Stimulated activated CD8-positive, alpha-beta memory T cell treated with anti-CD3 and anti-CD28 coated beads, Interleukin-4, amount 100 ng/mL, for 24 hours (primary cell): ENCODE results near the gene ZDHHC5.
A peak's percentile ranks its signal among the peaks of the same experiment; 100 is the strongest.

Experiments
- DNase-seq: peaks from one replicate; pipeline ENCODE4 v3.0.0-alpha.2; 2020; ENCODE audit warnings: low read depth

ZDHHC5 gene

GRCh38 chr11:57729479-57729878 is 61.6 kb downstream of the ZDHHC5 start:
- DNase-seq, result no peak

- no peak for DNase-seq
These were observed 64.7 kb downstream of the ZDHHC5 start for GRCh38 chr11:57732661-57733060.

GRCh38 chr11:57735619-57736298 is 67.8 kb downstream of the ZDHHC5 start:
- DNase-seq, result no peak

GRCh38 chr11:57741132-57742086 is 73.5 kb downstream of the ZDHHC5 start, which contains the start of gene SELENOH:
Gene SELENOH (plus strand): TSS chr11:57741491. CDS start chr11:57741596, 105 bp downstream.
- DNase-seq, result peak; percentile 95

GRCh38 chr11:57742087-57742452 is 74.2 kb downstream of the ZDHHC5 start:
- DNase-seq, result no peak

GRCh38 chr11:57744357-57744756 is 76.4 kb downstream of the ZDHHC5 start:
- no peak for DNase-seq

GRCh38 chr11:57745206-57745605 is 77.3 kb downstream of the ZDHHC5 start:
- DNase-seq, result no peak

GRCh38 chr11:57746920-57747319 is 79.0 kb downstream of the ZDHHC5 start:
- no peak for DNase-seq
